Activated naive CD8-positive, alpha-beta T cell (primary cell): ENCODE measurements around the gene HELZ2.
A peak's percentile ranks its signal among the peaks of the same experiment; 100 is the strongest.

ENCODE experiments used
- H3K27ac Mint-ChIP-seq: one replicate; pipeline ENCODE4 v1.8.0; 2021; ENCODE audit warnings: mixed read lengths
- H3K27me3 Mint-ChIP-seq: one replicate; pipeline ENCODE4 v1.8.0; 2021; ENCODE audit warnings: mixed read lengths
- H3K36me3 Mint-ChIP-seq: one replicate; pipeline ENCODE4 v1.8.0; 2021; ENCODE audit warnings: mixed read lengths
- H3K4me1 Mint-ChIP-seq: one replicate; pipeline ENCODE4 v1.8.0; 2021; ENCODE audit warnings: low read depth, mixed read lengths
- H3K4me3 Mint-ChIP-seq: one replicate; pipeline ENCODE4 v1.8.0; 2021; ENCODE audit warnings: mild to moderate bottlenecking, mixed read lengths
- H3K9me3 Mint-ChIP-seq: one replicate; pipeline ENCODE4 v1.8.0; 2021; ENCODE audit warnings: low read depth, mixed read lengths

Gene HELZ2

DNA sequence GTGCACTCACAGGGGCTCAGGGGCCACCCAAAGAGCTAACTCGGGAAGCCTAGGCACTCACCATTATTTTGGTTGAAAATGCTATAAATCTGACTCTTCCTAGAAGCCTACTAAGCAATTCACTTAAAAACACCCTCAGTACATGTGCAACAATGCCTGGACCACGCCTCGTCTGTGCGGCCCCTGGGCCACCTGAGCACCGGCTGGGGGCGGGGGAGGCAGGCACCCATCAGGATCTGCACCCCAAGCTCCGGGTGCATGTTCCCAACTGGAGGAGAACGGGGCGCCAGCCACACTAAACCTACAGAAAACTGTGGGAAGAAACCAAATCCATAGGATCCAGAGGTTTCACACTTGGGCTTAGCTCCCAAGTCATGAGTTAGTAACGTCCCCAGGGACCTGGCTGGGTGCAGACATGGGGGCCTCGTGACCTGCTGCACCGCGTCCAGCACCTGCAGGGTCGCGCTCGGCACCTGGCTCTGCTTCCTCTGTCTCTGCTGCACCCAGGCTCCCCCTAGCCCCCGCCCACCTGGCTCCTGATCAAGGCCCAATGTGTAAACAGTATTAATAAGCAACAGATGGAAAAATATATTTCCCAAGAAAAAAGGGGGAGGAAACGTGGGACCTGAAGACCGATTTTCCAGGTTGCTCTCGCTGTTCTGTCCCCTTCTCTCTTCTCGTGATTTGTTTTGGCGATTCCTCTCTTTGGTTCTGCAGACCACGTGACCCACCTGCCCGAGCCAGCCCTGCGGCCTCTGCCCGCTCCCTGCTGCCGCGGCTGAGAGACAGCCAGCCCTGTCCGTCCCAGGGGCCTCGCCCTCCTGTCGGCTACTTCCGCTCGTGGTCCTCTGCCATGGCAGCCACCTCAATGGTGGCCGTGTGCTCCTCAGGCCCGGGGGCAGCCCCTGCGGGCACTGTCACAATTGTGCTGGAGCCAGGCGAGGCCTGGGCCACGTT is 15.5 kb upstream of the HELZ2 start:
- no peak overlapping the region for H3K27ac Mint-ChIP-seq
- no peaks in the 10 kb centered on the region for H3K27me3 Mint-ChIP-seq
- peaks cover 19% of the 10 kb centered on the region for H3K4me1 Mint-ChIP-seq
- H3K4me3 Mint-ChIP-seq, result no peak overlapping the region
- no peaks in the 10 kb centered on the region for H3K9me3 Mint-ChIP-seq
- H3K36me3 Mint-ChIP-seq, result peaks cover 7% of the 10 kb centered on the region

DNA sequence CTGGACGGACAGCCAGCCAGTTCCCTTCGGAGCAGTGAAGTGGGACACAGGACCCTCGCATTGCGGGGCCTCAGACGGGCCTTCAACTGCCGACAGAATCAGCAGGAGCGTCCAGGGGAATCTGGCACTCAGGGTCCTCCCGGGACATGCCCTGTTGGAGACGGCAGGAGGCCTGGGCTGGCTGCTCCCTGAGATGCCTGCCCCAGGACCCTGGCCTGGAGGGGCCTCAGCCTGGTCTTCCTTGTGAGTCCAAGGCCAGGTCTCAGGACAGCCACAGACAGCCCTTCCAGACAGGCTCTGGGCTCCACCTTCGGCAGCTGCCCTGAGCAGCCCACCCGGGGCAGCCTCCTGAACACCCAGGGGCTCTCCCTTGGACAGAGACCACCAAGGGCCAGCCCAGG is 14.6 kb upstream of the HELZ2 start:
- Mint-ChIP-seq H3K36me3 (peaks cover 7% of the 10 kb centered on the region), H3K4me1 (peaks cover 19% of the 10 kb centered on the region), H3K27ac (no peak overlapping the region), H3K9me3 (no peaks in the 10 kb centered on the region), H3K4me3 (no peak overlapping the region), H3K27me3 (no peaks in the 10 kb centered on the region)

DNA sequence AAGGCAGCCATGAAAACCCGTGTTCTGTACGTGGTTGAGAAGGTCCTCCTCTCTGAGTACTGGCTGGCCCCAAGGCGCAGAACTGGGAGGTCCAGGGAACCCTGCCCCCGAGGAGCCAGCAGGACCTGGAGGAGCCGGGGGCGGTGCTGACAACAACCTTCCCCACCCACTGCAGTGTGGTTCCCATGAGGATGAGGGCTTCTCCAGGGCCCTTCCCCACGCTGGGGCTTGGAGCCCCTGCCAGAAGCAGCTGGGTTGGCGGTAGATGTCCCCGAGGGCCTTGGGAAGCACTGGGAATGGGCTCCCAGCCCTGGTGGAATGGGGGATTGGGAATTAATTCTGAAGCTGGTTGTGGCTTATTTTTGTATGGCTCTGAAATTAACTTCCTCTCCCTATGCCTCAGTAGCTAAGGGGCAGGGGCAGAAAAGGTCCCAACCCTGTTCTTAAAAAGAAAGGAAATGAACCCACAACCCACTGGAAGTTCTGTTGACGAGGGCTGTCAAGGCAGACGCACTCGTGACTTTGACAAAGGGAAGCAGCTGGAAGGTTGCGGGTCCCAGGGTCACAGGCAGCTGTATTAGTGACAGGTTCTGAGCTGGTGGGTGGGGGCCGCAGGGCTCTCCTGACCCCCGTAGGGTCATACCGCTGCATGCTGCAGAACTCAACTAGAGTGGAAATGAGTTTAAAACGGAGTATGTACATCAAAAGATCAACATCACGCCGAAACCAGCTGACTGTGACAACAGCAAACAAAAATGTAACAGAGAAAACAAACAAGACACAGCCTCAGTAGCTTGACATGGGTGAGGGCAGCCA is 13.9 kb upstream of the HELZ2 start:
- no peak overlapping the region for H3K27ac Mint-ChIP-seq
- H3K36me3 Mint-ChIP-seq, result peaks cover 2% of the 10 kb centered on the region
- no peak overlapping the region for H3K4me3 Mint-ChIP-seq
- no peaks in the 10 kb centered on the region for H3K27me3 Mint-ChIP-seq
- H3K9me3 Mint-ChIP-seq, result no peaks in the 10 kb centered on the region
- H3K4me1 Mint-ChIP-seq, result peaks cover 19% of the 10 kb centered on the region

DNA sequence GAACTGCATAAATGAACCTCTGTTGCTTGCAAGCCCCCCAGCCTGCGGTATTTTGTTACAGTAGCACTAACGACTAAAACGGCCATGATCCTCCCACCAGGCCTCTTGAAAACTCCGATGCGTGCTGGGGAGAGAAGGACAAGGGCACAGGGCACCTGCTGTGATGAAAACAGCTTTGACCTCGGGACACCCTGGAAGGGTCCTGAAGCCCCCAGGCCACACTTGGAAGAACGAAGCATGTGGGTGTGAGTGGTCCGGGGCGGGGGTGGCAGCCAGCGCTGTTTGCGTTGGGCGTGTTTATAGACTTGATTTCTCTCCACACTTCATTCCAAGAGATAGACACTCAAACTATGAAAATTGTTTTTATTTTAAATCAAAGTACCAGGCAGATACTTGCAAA is 13.2 kb upstream of the HELZ2 start:
- Mint-ChIP-seq H3K4me3 (no peak overlapping the region), H3K4me1 (peaks cover 19% of the 10 kb centered on the region), H3K36me3 (peaks cover 2% of the 10 kb centered on the region), H3K27me3 (no peaks in the 10 kb centered on the region), H3K27ac (no peak overlapping the region), H3K9me3 (no peaks in the 10 kb centered on the region)

DNA sequence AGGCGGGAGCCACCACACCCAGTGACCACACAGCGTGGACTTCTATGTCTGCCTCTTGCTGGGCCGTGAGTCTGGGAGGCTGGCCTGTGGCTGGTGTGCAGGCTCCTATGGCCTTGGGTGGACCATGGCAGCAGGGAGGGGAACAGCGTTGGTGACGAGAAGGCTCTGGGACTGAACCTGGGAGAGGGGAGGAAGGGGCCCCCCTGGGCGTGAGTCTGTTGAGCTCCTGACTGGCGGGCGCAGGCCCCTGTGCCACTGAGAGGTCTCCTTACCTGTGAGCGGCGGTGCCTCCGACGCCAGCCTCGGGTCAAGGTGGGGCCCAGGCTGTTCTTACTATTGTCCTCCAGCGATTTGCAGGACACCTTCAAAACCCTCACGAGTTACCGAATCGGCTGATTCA is 12.8 kb upstream of the HELZ2 start:
- Mint-ChIP-seq H3K4me1 (peaks cover 19% of the 10 kb centered on the region), H3K36me3 (peaks cover 2% of the 10 kb centered on the region), H3K27ac (no peak overlapping the region), H3K9me3 (no peaks in the 10 kb centered on the region), H3K27me3 (no peaks in the 10 kb centered on the region), H3K4me3 (no peak overlapping the region)

DNA sequence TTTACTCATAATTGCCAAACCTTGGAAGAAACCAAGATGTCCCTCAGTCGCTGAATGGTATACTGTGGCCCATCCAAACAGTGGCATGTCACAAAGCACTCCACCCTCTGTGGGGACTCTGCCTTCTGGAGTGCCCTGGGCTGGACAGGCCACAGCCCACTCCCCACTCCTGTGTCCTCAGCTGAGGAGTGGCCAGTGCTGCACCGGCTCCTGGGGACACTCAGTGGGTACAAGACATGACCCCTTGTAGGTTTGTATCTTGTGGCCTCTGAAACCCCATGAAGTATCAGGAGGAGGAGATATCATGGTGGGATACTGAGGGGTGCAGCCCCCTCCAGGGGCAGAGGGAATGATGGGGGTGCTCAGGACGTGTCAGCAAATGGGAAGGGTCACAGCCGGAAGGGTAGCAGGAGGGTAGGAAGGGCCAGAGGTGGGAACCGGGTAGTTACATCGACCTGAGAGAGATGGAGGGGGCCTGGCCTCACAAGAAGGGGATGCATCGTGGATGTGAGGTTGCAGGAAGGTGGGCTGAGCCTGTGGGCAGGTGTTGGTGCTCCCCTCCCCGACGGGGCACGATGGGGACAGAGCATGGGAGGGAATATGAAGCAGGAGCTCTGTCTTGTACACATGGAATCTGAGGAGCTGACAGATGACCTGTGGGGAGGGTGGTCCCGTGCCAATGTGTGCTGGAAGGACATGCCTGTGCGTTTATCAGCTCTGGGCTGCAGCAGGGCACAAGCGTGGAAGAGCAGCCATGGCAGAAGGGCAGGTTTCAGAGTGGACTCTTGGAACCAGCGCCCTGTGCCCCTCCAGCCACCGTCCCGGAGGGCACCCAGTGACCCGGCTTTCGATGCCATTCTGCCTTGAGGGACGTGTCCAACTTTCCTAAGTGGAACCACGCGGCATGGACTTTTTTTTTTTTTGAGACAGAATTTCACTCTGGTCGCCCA is 11.9 kb upstream of the HELZ2 start:
- Mint-ChIP-seq H3K4me3 (no peak overlapping the region), H3K9me3 (no peaks in the 10 kb centered on the region), H3K27me3 (no peaks in the 10 kb centered on the region), H3K4me1 (peaks cover 20% of the 10 kb centered on the region), H3K27ac (no peak overlapping the region), H3K36me3 (peaks cover 2% of the 10 kb centered on the region)

DNA sequence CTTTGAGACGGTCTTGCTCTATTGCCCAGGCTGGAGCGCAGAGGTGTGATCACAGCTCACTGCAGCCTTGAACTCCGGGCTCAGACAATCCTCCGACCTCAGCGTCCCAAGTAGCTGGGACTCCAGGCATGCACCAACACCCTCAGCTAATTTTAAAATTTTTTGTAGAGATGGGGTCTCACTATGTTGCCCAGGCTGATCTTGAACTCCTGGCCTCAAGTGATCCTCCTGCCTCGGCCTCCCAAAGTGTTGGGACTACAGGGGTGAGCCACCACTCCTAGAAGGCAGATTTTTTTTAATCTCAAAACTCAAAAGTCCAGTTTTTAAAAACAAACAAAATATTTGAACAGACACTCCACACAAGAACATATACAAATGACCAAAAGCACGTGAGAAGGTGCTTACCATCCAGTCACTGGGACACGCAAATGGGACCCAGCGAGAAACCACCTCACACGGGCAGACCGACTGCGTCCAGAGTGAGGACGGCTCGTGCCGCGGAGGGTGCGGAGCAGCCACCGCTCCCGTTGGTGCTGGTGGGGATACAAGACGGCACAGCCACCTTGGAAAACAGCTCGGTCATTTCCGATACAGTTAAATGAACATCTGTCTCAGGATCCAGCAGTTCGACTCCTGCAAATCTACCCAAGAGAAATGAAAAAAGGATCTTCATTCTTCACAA is 8.5 kb upstream of the HELZ2 start:
- Mint-ChIP-seq H3K27ac (no peak overlapping the region), H3K9me3 (no peaks in the 10 kb centered on the region), H3K27me3 (no peaks in the 10 kb centered on the region), H3K36me3 (no peaks in the 10 kb centered on the region), H3K4me1 (peaks cover 14% of the 10 kb centered on the region), H3K4me3 (no peak overlapping the region)

DNA sequence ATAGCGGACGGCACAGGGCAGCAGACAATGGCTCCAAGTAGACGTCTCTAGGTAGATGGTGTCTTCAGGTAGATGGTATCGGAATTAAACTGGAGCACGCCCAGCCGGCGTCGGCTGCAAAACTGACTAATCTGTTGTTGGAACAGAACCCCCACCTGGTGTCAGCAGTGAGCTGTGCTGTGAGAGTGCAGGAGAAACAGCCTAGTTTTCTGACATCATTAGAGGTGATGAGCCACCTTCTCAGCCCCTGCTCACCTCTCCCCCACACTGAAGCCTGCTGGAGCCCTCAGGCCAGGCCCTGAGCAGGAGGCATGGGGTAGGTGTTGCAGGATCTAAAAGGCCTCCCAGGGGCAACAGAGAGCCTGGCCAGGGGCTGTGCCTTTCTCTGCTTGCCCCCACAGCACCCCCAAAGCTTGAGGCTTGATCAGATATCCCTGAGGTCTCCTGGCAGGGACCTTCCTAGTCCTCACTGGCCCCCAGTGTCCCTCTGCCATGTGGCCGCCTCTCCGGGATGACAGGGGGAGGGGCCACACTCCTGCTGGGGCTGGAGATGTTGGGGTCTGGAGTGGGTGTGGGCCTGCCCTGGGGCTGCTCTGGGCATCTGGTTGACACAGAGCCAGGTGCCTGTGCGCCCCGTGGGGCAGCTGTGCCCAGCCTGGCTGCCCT is 6.9 kb upstream of the HELZ2 start:
- no peaks in the 10 kb centered on the region for H3K9me3 Mint-ChIP-seq
- no peaks in the 10 kb centered on the region for H3K36me3 Mint-ChIP-seq
- no peak overlapping the region for H3K4me3 Mint-ChIP-seq
- peaks cover 10% of the 10 kb centered on the region for H3K4me1 Mint-ChIP-seq
- no peaks in the 10 kb centered on the region for H3K27me3 Mint-ChIP-seq
- H3K27ac Mint-ChIP-seq, result no peak overlapping the region

DNA sequence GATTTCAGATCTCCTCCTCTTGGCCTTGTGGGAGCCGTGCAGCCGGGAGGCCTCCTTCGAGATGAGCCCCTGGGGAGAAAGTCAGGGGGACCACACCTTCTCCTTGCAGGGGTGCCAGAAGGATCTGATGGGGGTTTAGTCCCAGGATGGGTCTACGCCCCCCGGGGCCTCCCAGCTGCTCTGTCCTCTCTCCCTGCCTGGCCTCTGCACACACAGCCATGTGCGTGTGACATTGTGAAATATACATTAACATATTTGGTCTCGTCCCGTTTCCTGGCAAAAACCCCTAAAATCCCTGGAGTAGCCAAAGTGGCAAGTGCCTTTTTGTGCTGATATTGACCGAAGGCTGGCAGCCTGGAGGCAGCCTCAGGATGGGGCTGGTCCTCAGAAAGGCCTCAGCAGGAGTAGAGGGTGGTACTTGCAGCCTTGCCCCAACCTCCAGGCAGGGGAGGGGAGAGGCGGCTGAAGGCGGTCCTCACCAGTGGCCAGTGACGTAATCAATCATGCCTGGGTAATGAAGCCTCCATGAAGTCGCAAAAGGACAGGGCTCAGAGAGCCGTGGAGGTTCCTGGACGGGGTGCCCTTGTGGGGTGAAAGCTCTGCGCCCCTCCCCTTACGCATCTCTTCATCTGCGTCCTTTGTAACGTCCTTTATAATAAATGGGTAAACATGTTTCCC is 5.1 kb upstream of the HELZ2 start:
- Mint-ChIP-seq H3K27me3 (no peaks in the 10 kb centered on the region), H3K4me3 (no peak overlapping the region), H3K9me3 (no peaks in the 10 kb centered on the region), H3K4me1 (peaks cover 7% of the 10 kb centered on the region), H3K36me3 (no peaks in the 10 kb centered on the region), H3K27ac (no peak overlapping the region)

DNA sequence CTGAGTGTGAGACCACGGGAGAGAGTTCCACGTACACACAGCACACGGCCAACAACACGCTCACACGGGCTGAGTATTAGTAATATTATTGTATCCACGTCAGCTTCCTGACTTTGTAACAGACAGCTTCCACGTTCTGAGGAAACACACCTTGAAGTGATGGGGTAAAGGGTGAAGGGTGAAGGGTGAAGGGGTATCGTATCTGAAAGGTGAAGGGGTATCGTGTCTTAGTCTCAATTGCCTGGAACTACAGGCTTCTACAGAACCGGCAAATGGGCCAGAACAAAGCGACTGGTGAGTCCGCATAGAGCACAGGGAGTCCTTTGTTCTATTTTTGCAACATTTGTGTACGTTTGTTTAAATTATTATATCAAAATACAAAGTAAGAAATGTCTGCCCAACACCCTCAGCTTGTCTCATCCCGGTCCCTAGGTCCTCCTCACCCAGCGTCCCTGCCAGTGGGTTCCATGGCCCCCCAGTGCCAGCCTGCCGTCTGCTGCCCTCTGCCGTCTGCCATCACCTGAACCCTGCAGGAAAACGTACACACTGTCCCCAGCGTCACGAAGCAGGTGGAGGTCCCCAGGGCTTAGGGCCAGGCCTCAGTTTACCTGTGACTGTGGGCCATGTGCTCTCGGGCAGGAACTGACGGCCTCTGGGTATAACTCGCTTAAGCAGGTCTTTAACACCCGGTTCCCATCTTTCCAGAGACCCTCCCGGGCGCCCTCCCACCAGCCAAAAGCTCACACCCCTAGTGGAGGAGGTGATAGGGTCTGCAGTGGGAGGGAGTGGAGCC is 4.4 kb upstream of the HELZ2 start:
- H3K9me3 Mint-ChIP-seq, result no peaks in the 10 kb centered on the region
- H3K4me1 Mint-ChIP-seq, result peaks cover 10% of the 10 kb centered on the region
- no peaks in the 10 kb centered on the region for H3K36me3 Mint-ChIP-seq
- no peak overlapping the region for H3K4me3 Mint-ChIP-seq
- H3K27ac Mint-ChIP-seq, result no peak overlapping the region
- H3K27me3 Mint-ChIP-seq, result no peaks in the 10 kb centered on the region

DNA sequence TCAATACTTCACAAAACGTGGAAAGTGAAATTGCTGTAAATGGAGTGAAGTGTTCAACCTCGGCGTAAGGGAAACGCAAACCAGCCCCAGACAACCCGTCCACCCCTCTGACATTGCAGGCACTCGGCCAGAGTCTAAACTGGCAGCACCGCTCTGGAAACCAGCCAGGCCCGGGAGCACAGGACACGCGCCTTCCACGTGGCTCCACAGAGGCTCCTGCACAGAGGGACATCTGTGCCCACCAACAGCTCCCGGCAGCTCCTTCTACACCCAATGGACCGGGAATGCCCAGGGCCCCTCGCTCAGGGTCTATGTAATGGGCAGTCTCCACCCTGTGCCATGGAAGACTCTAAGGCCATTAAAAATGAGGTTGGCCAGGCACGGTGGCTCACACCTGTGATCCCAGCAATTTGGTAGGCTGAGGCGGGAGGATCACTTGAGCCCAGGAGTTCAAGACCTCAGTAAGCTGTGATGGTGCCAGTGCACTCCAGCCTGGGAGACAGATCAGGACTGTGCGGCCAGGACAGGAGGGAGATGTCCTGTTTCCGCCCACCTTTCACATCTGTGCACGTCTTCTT is 3.4 kb upstream of the HELZ2 start:
- no peak overlapping the region for H3K27ac Mint-ChIP-seq
- H3K4me3 Mint-ChIP-seq, result no peak overlapping the region
- H3K36me3 Mint-ChIP-seq, result no peaks in the 10 kb centered on the region
- H3K9me3 Mint-ChIP-seq, result no peaks in the 10 kb centered on the region
- peaks cover 10% of the 10 kb centered on the region for H3K4me1 Mint-ChIP-seq
- H3K27me3 Mint-ChIP-seq, result no peaks in the 10 kb centered on the region

DNA sequence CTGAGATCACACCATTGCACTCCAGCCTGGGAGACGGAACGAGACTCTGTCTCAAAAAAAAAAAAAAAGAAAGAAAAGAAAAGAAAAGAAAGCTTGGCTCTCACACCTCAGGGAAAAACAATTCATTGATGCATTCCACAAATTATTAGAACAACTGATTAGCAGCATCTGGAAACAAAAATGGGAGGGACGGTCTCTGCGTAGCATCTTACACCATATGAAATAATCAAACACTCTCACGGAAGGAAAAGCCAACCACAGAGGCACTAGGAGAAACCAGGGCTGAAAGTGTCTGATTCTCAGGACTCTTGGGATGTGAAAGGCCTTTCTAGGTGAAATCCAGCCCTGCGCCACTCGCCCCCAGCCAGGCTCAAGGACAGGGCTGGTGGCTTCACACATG is 2.3 kb upstream of the HELZ2 start:
- H3K9me3 Mint-ChIP-seq, result no peaks in the 10 kb centered on the region

More for the DNA sequence above, 2.3 kb upstream of the HELZ2 start:
- Mint-ChIP-seq H3K27ac (no peak overlapping the region), H3K27me3 (no peaks in the 10 kb centered on the region), H3K4me1 (peaks cover 10% of the 10 kb centered on the region), H3K4me3 (peak overlapping the region; percentile 57), H3K36me3 (no peaks in the 10 kb centered on the region)
